Ishikawa (cell line): Measurements from ENCODE around the gene OTUB1.

Experiments used
- CEBPB ChIP-seq: IDR thresholded peaks from 2 replicates; pipeline ENCODE4 v1.6.1; 2012
- NFIC ChIP-seq: IDR thresholded peaks from 2 replicates; pipeline ENCODE4 v1.6.1; 2012
- RAD21 ChIP-seq: IDR thresholded peaks from 2 replicates; pipeline ENCODE4 v1.6.1; 2012; ENCODE audit warnings: low read depth
- USF1 ChIP-seq: IDR thresholded peaks from 2 replicates; pipeline ENCODE4 v1.6.1; 2012

GRCh38 chr11:63996512-63996911 lies 10.3 kb downstream of the OTUB1 start:
- TF ChIP-seq CEBPB (no peak), USF1 (no peak), RAD21 (no peak), NFIC (no peak)
